GM18867 (cell line): ENCODE results near the gene GRM2.

Experiments used
- ATAC-seq: cut with Tn5 transposase; IDR thresholded peaks from one replicate; pipeline ENCODE4 v1.9.1; 2021; ENCODE audit warnings: mild to moderate bottlenecking, moderate library complexity; ENCODE audit not compliant: unreplicated experiment

The GRM2 gene

GRCh38 chr3:51706788-51707731 is at the start of gene GRM2:
TSS of gene GRM2 (plus strand) at chr3:51707068. CDS start at chr3:51708984, 1,916 bp downstream.
- ATAC-seq: no peak

GRCh38 chr3:51657234-51657633 is 49.6 kb upstream of the GRM2 start:
- ATAC-seq: no peak

- no peak for ATAC-seq
Observed at GRCh38 chr3:51659942-51660341, 46.9 kb upstream of the GRM2 start.

GRCh38 chr3:51662456-51662855 is 44.4 kb upstream of the GRM2 start:
- no peak for ATAC-seq

- ATAC-seq: no peak
Observed at GRCh38 chr3:51668756-51669155, 38.1 kb upstream of the GRM2 start.

GRCh38 chr3:51669241-51670052 is 37.4 kb upstream of the GRM2 start:
- peak; percentile 24 for ATAC-seq

GRCh38 chr3:51670053-51670822 is 36.6 kb upstream of the GRM2 start:
- no peak for ATAC-seq

- ATAC-seq: peak; percentile 75
Observed at GRCh38 chr3:51670823-51671733, 35.8 kb upstream of the GRM2 start, which contains the start of gene TEX264. TSS of gene TEX264 (plus strand) at chr3:51671252. CDS start at chr3:51674305, 3,053 bp downstream.

GRCh38 chr3:51671734-51672475 is 35.0 kb upstream of the GRM2 start:
- peak; percentile 39 for ATAC-seq

GRCh38 chr3:51673181-51673801 is 33.6 kb upstream of the GRM2 start:
- no peak for ATAC-seq

GRCh38 chr3:51673802-51674654 is 32.8 kb upstream of the GRM2 start:
- ATAC-seq: no peak

- ATAC-seq: no peak
Observed at GRCh38 chr3:51675201-51675611, 31.7 kb upstream of the GRM2 start.

GRCh38 chr3:51676102-51676640 is 30.7 kb upstream of the GRM2 start:
- no peak for ATAC-seq

GRCh38 chr3:51677358-51677757 is 29.5 kb upstream of the GRM2 start:
- no peak for ATAC-seq

GRCh38 chr3:51678186-51678585 is 28.7 kb upstream of the GRM2 start:
- no peak for ATAC-seq

GRCh38 chr3:51678641-51679040 is 28.2 kb upstream of the GRM2 start:
- ATAC-seq: no peak

- no peak for ATAC-seq
Observed at GRCh38 chr3:51679318-51679717, 27.6 kb upstream of the GRM2 start.
